Nephron progenitor cell (in vitro differentiated cells): Measurements from ENCODE around the gene CLN5.

Experiments used
- DNase-seq: peaks from one replicate; pipeline ENCODE4 v3.0.0; 2021
- H3K27ac Mint-ChIP-seq: 2 replicates; pipeline ENCODE4 v1.8.0; 2021; ENCODE audit warnings: mild to moderate bottlenecking, moderate library complexity, mixed read lengths
- H3K27me3 Mint-ChIP-seq: 2 replicates; pipeline ENCODE4 v1.8.0; 2021; ENCODE audit warnings: mild to moderate bottlenecking, low read depth, mixed read lengths; ENCODE audit not compliant: poor library complexity
- H3K36me3 Mint-ChIP-seq: 2 replicates; pipeline ENCODE4 v1.8.0; 2021; ENCODE audit warnings: low read depth, mixed read lengths
- H3K4me1 Mint-ChIP-seq: 2 replicates; pipeline ENCODE4 v1.8.0; 2021; ENCODE audit warnings: mixed read lengths
- H3K4me3 Mint-ChIP-seq: 2 replicates; pipeline ENCODE4 v1.8.0; 2021; ENCODE audit warnings: mild to moderate bottlenecking, moderate library complexity, mixed read lengths
- H3K9me3 Mint-ChIP-seq: 2 replicates; pipeline ENCODE4 v1.8.0; 2021; ENCODE audit warnings: mild to moderate bottlenecking, moderate library complexity, mixed read lengths
- CTCF ChIP-seq: fragments of 200-600 bp; sonication (generic); IDR thresholded peaks from 2 replicates; pipeline ENCODE4 v1.5.0; 2021; ENCODE audit warnings: antibody characterized with exemption

CLN5 gene

GRCh38 chr13:76971851-76972829 is 19.7 kb upstream of the CLN5 start:
- DNase-seq = no peak
- Mint-ChIP-seq H3K27ac (peak overlapping the region; percentile 23), H3K4me1 (peaks cover 16% of the 10 kb centered on the region), H3K4me3 (no peak overlapping the region), H3K27me3 (no peaks in the 10 kb centered on the region), H3K9me3 (peaks cover 5% of the 10 kb centered on the region), H3K36me3 (no peaks in the 10 kb centered on the region)
- TF ChIP-seq CTCF = no peak

GRCh38 chr13:76973920-76974617 is 17.8 kb upstream of the CLN5 start:
- no peaks in the 10 kb centered on the region for H3K36me3 Mint-ChIP-seq
- TF ChIP-seq CTCF = no peak
- H3K4me1 Mint-ChIP-seq = peaks cover 16% of the 10 kb centered on the region
- H3K4me3 Mint-ChIP-seq = no peak overlapping the region
- peaks cover 5% of the 10 kb centered on the region for H3K9me3 Mint-ChIP-seq
- DNase-seq = no peak
- no peak overlapping the region for H3K27ac Mint-ChIP-seq
- H3K27me3 Mint-ChIP-seq = peaks cover 2% of the 10 kb centered on the region

GRCh38 chr13:76974618-76974975 is 17.3 kb upstream of the CLN5 start:
- no peak overlapping the region for H3K27ac Mint-ChIP-seq
- H3K4me1 Mint-ChIP-seq = peaks cover 16% of the 10 kb centered on the region
- no peak overlapping the region for H3K4me3 Mint-ChIP-seq
- no peaks in the 10 kb centered on the region for H3K36me3 Mint-ChIP-seq
- no peak for TF ChIP-seq CTCF
- no peak for DNase-seq
- peaks cover 5% of the 10 kb centered on the region for H3K9me3 Mint-ChIP-seq
- peaks cover 5% of the 10 kb centered on the region for H3K27me3 Mint-ChIP-seq

- peaks cover 14% of the 10 kb centered on the region for H3K27me3 Mint-ChIP-seq
- DNase-seq = no peak
- H3K4me1 Mint-ChIP-seq = peaks cover 16% of the 10 kb centered on the region
- H3K27ac Mint-ChIP-seq = no peak overlapping the region
- H3K4me3 Mint-ChIP-seq = no peak overlapping the region
- TF ChIP-seq CTCF = no peak
- peaks cover 5% of the 10 kb centered on the region for H3K9me3 Mint-ChIP-seq
- H3K36me3 Mint-ChIP-seq = no peaks in the 10 kb centered on the region
Measured at GRCh38 chr13:76975863-76976262, 16.0 kb upstream of the CLN5 start.

- no peak overlapping the region for H3K27ac Mint-ChIP-seq
Measured at GRCh38 chr13:76976490-76976889, 15.4 kb upstream of the CLN5 start.

More at GRCh38 chr13:76976490-76976889, 15.4 kb upstream of the CLN5 start:
- Mint-ChIP-seq H3K4me1 (peaks cover 16% of the 10 kb centered on the region), H3K27me3 (peaks cover 20% of the 10 kb centered on the region), H3K4me3 (no peak overlapping the region), H3K36me3 (no peaks in the 10 kb centered on the region), H3K9me3 (peaks cover 5% of the 10 kb centered on the region)
- no peak for DNase-seq
- no peak for TF ChIP-seq CTCF
